GM19467 (cell line): ENCODE measurements around the gene SH3BP5.

Experiments used
- ATAC-seq: cut with Tn5 transposase; IDR thresholded peaks from one replicate; pipeline ENCODE4 v1.9.1; 2021; ENCODE audit warnings: mild to moderate bottlenecking, moderate library complexity; ENCODE audit not compliant: unreplicated experiment

Gene SH3BP5

GRCh38 chr3:15326037-15326436 lies 6.3 kb downstream of the SH3BP5 start:
- ATAC-seq = no peak

DNA sequence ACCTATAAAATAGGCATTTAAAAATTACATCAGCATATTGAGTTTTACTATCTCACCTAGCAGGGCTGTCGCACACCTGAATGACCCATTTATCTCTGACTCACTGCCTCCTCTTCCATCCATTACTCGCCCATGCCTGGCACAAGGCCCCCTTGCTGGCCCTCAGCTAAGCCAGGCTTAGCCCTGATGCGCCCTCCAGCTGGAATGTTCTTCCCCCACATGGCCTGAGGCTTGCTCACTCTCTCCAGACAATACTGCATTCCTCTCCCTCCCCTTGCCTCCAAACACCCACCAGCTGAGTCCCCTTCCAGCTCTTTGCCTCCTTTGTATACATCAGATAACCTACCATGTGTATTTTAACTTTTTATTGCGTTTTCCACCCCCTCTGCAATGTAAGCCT lies 7.2 kb downstream of the SH3BP5 start:
- ATAC-seq = no peak

DNA sequence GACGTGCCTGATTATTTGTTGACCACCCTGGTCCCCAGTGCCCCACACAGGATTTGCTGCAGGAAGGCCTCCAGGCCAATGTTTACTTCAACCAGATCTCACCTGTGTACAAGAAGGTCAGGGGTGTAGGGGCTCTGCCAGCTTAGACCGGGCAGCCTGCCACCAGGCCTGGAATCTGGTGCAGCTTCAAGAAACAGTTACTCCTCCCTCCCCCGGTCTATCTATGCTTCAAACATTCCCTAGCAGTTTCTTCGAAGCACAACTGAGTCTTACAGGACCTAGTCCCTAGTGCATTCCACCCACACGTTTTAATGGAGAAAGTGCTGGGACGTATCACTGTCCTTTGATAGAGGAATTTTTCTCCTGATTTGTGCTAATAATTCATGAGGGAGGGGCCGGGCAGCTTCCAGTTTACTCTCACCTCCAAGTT lies 8.0 kb downstream of the SH3BP5 start:
- no peak for ATAC-seq

- no peak for ATAC-seq
These were observed 9.3 kb downstream of the SH3BP5 start for GRCh38 chr3:15323063-15323462.

DNA sequence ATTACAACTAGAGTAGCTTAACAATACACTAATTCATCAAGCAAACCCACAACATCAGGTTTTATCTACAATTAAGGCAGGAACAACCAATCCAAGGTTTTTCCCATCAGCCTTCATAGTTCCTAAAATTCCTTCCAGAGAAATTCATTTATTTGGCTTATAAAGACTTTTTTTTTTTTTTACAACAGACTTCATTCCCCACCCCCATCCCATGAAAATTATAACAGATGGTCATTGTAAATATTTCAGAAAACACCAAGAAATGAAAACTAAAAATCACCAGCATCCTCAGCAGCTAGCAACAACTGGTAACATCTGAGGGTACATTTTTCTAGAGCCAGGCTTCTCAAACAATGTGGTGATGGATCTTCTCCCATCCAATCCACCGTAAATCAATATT lies 11.0 kb downstream of the SH3BP5 start:
- ATAC-seq = no peak

DNA sequence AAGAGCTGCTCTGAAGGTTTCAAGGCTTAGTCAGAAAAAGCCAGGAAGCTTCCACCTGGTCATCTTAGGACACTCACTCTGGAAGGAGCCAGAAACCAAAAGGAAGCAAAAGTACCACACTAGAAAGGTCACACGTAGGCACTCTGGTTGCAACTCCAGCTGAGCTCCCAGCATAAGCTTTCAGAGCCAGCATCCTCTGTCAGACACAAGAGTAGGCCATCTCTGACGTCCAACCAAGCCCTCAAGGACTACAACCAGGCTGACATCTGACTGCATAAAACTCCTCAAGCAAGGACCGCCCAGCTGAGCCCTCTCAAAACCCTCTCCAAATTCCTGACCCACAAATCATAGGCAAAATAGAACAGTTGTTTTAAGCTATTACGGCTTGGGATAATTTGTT lies 12.8 kb downstream of the SH3BP5 start:
- ATAC-seq = no peak

DNA sequence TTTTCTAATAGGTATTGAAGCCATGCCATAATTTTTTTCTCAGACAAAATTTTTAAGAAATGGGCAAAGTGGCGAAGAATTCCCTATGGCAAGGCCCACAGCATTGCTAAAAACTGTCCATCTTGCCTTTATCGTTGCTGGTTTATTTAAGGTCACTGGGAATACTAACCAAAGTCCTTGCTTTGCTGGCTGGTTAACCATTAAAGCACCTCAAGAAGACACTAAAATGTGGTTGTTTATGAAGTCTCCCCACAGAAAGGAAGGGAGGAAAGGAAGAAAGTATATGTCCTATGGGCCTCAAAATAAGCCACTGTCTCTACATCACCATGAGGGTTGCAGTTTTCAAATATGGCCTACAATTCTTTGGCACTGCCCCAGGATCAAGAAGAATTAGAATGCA lies 13.2 kb downstream of the SH3BP5 start:
- ATAC-seq = no peak

GRCh38 chr3:15318661-15319060 lies 13.7 kb downstream of the SH3BP5 start:
- no peak for ATAC-seq

DNA sequence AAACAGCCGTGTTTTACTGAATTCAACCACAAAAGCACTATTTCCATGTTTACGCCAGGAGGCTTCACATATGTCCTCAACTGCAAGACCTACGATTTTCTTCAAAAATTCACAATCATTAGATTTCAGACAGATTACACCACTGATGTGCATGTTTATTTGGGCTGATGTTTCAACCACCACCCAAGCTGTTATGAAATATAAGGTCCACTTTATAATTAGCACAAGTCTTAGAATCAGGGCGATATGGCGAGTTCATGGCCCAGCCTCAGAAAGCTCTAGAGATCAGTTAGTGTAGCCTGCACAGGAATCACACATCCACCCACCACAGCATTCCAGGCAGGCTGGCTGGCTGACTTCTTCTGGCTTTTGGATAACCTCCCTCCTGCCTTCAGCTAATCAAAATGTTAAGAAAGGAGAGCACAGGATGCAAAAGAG lies 15.4 kb downstream of the SH3BP5 start:
- no peak for ATAC-seq

- ATAC-seq = no peak
These were observed 17.4 kb downstream of the SH3BP5 start for GRCh38 chr3:15315003-15315402.

DNA sequence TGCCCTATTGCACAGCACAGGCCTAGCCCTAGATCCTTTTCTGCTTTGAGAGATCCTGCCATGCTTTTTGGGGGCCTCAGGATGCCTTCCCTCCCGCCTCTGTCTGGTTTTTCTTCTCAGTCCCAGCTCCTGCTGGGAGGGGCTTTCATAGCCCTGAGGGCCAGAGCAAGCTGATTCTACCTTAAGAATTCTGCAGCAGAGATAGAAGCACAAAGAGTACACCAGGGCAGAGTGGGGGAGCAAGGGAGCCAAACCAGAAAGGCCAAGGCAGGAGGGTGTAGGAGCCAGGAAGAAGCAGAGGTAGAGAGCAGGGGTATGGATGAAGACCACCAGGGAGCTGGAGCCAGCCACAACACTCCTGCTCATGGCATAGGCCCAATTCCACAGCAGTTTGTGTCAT lies 18.1 kb downstream of the SH3BP5 start:
- no peak for ATAC-seq

DNA sequence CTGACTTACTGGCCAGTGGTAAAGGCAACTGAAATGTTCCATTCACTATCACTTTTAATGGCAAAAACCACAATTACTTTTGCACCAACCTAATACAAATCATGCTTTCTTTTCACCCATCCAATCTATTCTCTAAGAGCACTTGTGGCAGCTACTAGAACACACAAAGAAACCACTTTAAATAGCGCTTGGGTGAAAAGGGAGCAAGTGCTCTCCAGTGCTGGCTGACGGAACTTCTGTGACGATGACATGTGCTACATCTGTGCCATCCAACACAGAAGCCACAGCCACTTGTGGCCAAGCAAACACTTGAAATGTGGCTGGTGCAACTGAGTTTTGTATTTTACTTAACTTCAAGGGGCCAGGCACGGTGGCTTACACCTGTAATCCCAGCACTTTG lies 18.9 kb downstream of the SH3BP5 start:
- ATAC-seq = no peak

DNA sequence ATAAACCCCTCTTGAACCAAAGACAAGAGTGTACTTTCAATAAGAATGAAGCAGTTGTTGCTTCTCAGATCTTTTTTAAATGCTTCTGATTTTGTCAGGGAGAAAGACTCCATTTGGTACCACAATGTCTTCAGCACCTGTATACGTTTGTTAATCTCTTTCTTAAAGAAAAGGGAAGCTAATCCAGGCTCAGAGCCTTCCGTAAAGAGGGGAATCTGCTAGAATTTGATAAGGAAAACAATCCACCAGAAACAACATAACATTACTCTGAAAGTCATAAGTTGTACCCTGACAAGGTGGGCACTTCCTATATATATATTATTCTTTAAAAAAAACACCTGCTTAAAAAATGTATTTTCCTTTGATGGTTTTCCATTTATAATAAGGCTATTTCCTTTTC lies 19.8 kb downstream of the SH3BP5 start:
- ATAC-seq = no peak

- ATAC-seq = no peak
These were observed 21.7 kb downstream of the SH3BP5 start for GRCh38 chr3:15310491-15311370.

GRCh38 chr3:15309662-15310335 lies 22.6 kb downstream of the SH3BP5 start:
- no peak for ATAC-seq

DNA sequence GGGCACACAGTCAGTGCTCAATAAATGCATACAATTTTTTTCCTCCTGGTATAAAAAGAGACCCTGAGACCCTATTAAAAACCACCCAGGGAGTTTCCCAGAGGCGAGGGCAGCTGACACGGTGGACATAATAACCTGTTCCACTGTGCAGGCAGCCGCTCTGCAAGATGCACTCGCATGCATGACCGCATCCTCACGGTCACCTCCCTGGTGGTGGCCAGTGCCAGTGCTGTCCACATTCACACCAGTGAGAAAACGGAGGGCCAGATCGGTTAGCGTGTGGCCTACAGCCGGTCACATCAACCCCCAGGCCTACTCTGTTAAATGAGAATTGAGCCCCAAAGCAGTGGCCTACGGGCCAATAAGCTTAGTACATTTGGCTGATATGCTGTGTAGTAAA lies 24.8 kb downstream of the SH3BP5 start:
- no peak for ATAC-seq

- ATAC-seq = no peak
These were observed 25.4 kb downstream of the SH3BP5 start for GRCh38 chr3:15306979-15307359.

- no peak for ATAC-seq
These were observed 27.0 kb downstream of the SH3BP5 start for GRCh38 chr3:15305359-15305844.

- no peak for ATAC-seq
These were observed 28.7 kb downstream of the SH3BP5 start for GRCh38 chr3:15303728-15304127.

- no peak for ATAC-seq
These were observed 29.2 kb downstream of the SH3BP5 start for GRCh38 chr3:15303216-15303615.

DNA sequence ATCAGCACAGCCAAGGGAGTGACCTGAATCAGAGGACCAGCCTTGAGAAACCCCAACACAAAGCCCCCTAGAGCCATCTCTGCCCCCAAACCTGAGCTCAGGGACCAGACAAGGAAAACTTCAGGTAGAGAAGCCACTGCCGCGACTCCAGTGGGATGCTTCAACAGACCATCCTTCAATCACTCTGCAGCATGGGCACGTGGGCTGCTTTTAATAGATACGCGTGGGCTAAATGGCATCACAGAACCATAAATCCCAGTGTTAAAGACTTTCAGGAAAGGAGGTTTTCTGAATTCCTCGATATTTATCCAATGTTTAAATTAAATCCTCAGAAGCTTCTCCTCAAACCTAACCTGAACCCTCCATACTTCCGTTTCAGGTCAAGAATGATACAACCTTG lies 30.6 kb downstream of the SH3BP5 start:
- no peak for ATAC-seq
